ENCODE results near the gene IL6ST. TPM values are rescaled to one million over a fixed set of nuclear protein-coding genes. Genes with fewer than 3 reads are reported as not detected.

The IL6ST gene
- total RNA-seq, 4 donors from 2014 or later = 384 to 561 (median 517) TPM

- H3K27ac ChIP-seq (replicated peaks in 1 of 4) = no peak overlapping the region
- WGBS = 44% methylated on average over 10 of the region's 14 CpGs
- H3K27me3 ChIP-seq = peaks cover 0 to 4% (median 0%) of the 10 kb centered on the region in 4 donors
- DNase-seq (ENCODE audit: extremely low spot score) = no peak
- no peaks in the 10 kb centered on the region for H3K4me1 ChIP-seq
- peak overlapping the region in 1 of 4 donors; percentile 35 for H3K4me3 ChIP-seq
- H3K9me3 ChIP-seq = no peaks in the 10 kb centered on the region
- intact Hi-C loops (cut with DNase I) = no loop called here
- no peaks in the 10 kb centered on the region for H3K36me3 ChIP-seq
- TF ChIP-seq CTCF (IDR thresholded peaks at IDR 0.05) = no peak
- peak in 1 of 2 donors; percentile 14 for TF ChIP-seq POLR2AphosphoS5 (IDR thresholded peaks at IDR 0.05)
Measured at GRCh38 chr5:55897905-55898304, 96.9 kb downstream of the IL6ST start.

GRCh38 chr5:55897206-55897894 lies 97.4 kb downstream of the IL6ST start:
- no peaks in the 10 kb centered on the region for H3K36me3 ChIP-seq
- no peak for DNase-seq (ENCODE audit: extremely low spot score)
- intact Hi-C loops (cut with DNase I) = no loop called here
- H3K27ac ChIP-seq (replicated peaks in 1 of 4) = no peak overlapping the region
- H3K27me3 ChIP-seq = peaks cover 0 to 4% (median 0%) of the 10 kb centered on the region in 4 donors
- H3K4me3 ChIP-seq = peak overlapping the region in 1 of 4 donors; percentile 35
- TF ChIP-seq POLR2A (IDR thresholded peaks at IDR 0.05; ENCODE audit: low read depth) = no peak
- no peak for TF ChIP-seq POLR2AphosphoS5 (IDR thresholded peaks at IDR 0.05)
- TF ChIP-seq CTCF (IDR thresholded peaks at IDR 0.05) = no peak
- no peak for TF ChIP-seq EP300 (IDR thresholded peaks at IDR 0.05)
- H3K4me1 ChIP-seq = no peaks in the 10 kb centered on the region
- no peaks in the 10 kb centered on the region for H3K9me3 ChIP-seq
- 84% methylated on average over 8 of the region's 8 CpGs for WGBS

- Histone ChIP-seq H3K27me3 (peaks cover 0 to 4% (median 0%) of the 10 kb centered on the region in 4 donors), H3K27ac (replicated peaks in 1 of 4) (no peak overlapping the region), H3K4me3 (no peak overlapping the region), H3K9me3 (no peaks in the 10 kb centered on the region), H3K4me1 (no peaks in the 10 kb centered on the region), H3K36me3 (no peaks in the 10 kb centered on the region)
- WGBS = 54% methylated on average over 2 of the region's 2 CpGs
- no peak for TF ChIP-seq EP300 (IDR thresholded peaks at IDR 0.05)
- no peak for TF ChIP-seq CTCF (IDR thresholded peaks at IDR 0.05)
- TF ChIP-seq POLR2A (IDR thresholded peaks at IDR 0.05; ENCODE audit: low read depth) = no peak
- no peak for TF ChIP-seq POLR2AphosphoS5 (IDR thresholded peaks at IDR 0.05)
- intact Hi-C loops (cut with DNase I) = no loop called here
- no peak for DNase-seq (ENCODE audit: extremely low spot score)
Measured at GRCh38 chr5:55896663-55897062, 98.1 kb downstream of the IL6ST start.

GRCh38 chr5:55896238-55896637 lies 98.5 kb downstream of the IL6ST start:
- TF ChIP-seq EP300 (IDR thresholded peaks at IDR 0.05) = no peak
- no peak for TF ChIP-seq POLR2AphosphoS5 (IDR thresholded peaks at IDR 0.05)
- TF ChIP-seq CTCF (IDR thresholded peaks at IDR 0.05) = no peak
- no peak for TF ChIP-seq POLR2A (IDR thresholded peaks at IDR 0.05; ENCODE audit: low read depth)
- H3K27ac ChIP-seq (replicated peaks in 1 of 4) = no peak overlapping the region

GRCh38 chr5:55895346-55895745 lies 99.4 kb downstream of the IL6ST start:
- H3K4me1 ChIP-seq = no peaks in the 10 kb centered on the region
- H3K27ac ChIP-seq (replicated peaks in 1 of 4) = no peak overlapping the region
- DNase-seq (ENCODE audit: extremely low spot score) = no peak
- H3K4me3 ChIP-seq = no peak overlapping the region
- peaks cover 0 to 4% (median 0%) of the 10 kb centered on the region in 4 donors for H3K27me3 ChIP-seq
- H3K36me3 ChIP-seq = no peaks in the 10 kb centered on the region
- intact Hi-C loops (cut with DNase I) = no loop called here
- TF ChIP-seq POLR2A (IDR thresholded peaks at IDR 0.05; ENCODE audit: low read depth) = no peak
- no peak for TF ChIP-seq EP300 (IDR thresholded peaks at IDR 0.05)
- TF ChIP-seq POLR2AphosphoS5 (IDR thresholded peaks at IDR 0.05) = no peak
- no peak for TF ChIP-seq CTCF (IDR thresholded peaks at IDR 0.05)
- H3K9me3 ChIP-seq = no peaks in the 10 kb centered on the region
- 89% methylated on average over 3 of the region's 3 CpGs for WGBS

More at GRCh38 chr5:55896238-55896637, 98.5 kb downstream of the IL6ST start:
- 98% methylated on average over 2 of the region's 2 CpGs for WGBS
- H3K9me3 ChIP-seq = no peaks in the 10 kb centered on the region
- no peak overlapping the region for H3K4me3 ChIP-seq
- H3K4me1 ChIP-seq = no peaks in the 10 kb centered on the region
- no peak for DNase-seq (ENCODE audit: extremely low spot score)
- peaks cover 0 to 4% (median 0%) of the 10 kb centered on the region in 4 donors for H3K27me3 ChIP-seq
- no peaks in the 10 kb centered on the region for H3K36me3 ChIP-seq
- intact Hi-C loops (cut with DNase I) = no loop called here
